Measurements from ENCODE around the gene MBD5. TPM values are rescaled to one million over a fixed set of nuclear protein-coding genes. Genes with fewer than 3 reads are reported as not detected.

The MBD5 gene
- total RNA-seq, 1 experiment from 2014 or later = 33.7 TPM

DNA sequence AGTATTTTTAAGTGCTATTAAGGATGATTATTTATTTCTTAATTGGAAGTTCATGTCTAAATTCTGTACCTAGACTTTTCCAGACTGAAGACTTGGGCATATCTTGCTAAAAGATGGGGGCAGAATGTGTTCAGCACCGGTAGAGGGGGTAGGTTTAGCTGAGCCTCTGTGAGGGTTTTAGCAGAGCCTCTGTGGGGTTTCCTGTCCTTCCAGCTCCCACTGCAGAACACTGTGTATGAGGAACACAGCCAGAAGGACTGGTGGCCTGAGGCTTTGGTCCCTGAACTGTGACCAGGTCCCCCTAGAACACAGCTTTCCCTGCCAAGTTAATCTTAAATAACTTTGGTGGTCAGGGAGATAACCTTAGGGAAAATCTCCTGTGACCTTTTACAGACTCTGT lies 500.3 kb downstream of the MBD5 start:
- H3K9me3 Mint-ChIP-seq = no peaks in the 10 kb centered on the region
- TF ChIP-seq, protein P1, sequence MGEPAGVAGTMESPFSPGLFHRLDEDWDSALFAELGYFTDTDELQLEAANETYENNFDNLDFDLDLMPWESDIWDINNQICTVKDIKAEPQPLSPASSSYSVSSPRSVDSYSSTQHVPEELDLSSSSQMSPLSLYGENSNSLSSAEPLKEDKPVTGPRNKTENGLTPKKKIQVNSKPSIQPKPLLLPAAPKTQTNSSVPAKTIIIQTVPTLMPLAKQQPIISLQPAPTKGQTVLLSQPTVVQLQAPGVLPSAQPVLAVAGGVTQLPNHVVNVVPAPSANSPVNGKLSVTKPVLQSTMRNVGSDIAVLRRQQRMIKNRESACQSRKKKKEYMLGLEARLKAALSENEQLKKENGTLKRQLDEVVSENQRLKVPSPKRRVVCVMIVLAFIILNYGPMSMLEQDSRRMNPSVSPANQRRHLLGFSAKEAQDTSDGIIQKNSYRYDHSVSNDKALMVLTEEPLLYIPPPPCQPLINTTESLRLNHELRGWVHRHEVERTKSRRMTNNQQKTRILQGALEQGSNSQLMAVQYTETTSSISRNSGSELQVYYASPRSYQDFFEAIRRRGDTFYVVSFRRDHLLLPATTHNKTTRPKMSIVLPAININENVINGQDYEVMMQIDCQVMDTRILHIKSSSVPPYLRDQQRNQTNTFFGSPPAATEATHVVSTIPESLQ (CRISPR knock-in tag; IDR thresholded peaks at IDR 0.05) = no peak
- TF ChIP-seq GRHL2 (CRISPR knock-in tag; IDR thresholded peaks at IDR 0.05; ENCODE audit: insufficient replicate concordance, severe bottlenecking) (no peak), ZNF671 (CRISPR knock-in tag; IDR thresholded peaks at IDR 0.05) (no peak), NR2C2 (CRISPR knock-in tag; IDR thresholded peaks at IDR 0.05) (no peak), ZBTB21 (CRISPR knock-in tag; IDR thresholded peaks at IDR 0.05; ENCODE audit: borderline replicate concordance) (no peak), ZNF121 (CRISPR knock-in tag; IDR thresholded peaks at IDR 0.05) (no peak), ZNF416 (CRISPR knock-in tag; IDR thresholded peaks at IDR 0.05) (no peak), FOXP1 (CRISPR knock-in tag; IDR thresholded peaks at IDR 0.05; ENCODE audit: borderline replicate concordance) (no peak), NFYB (CRISPR knock-in tag; conservative IDR thresholded peaks at IDR 0.05; ENCODE audit: low read depth) (no peak), SOX15 (CRISPR knock-in tag; IDR thresholded peaks at IDR 0.05) (no peak), ZNF396 (CRISPR knock-in tag; IDR thresholded peaks at IDR 0.05; ENCODE audit: borderline replicate concordance) (no peak), ZNF138 (CRISPR knock-in tag; conservative IDR thresholded peaks at IDR 0.05) (no peak), HMGA2 (CRISPR knock-in tag; IDR thresholded peaks at IDR 0.05) (no peak)
- TF ChIP-seq, protein P2, sequence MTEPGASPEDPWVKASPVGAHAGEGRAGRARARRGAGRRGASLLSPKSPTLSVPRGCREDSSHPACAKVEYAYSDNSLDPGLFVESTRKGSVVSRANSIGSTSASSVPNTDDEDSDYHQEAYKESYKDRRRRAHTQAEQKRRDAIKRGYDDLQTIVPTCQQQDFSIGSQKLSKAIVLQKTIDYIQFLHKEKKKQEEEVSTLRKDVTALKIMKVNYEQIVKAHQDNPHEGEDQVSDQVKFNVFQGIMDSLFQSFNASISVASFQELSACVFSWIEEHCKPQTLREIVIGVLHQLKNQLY (CRISPR knock-in tag; IDR thresholded peaks at IDR 0.05) = no peak
- TF ChIP-seq, protein P3, sequence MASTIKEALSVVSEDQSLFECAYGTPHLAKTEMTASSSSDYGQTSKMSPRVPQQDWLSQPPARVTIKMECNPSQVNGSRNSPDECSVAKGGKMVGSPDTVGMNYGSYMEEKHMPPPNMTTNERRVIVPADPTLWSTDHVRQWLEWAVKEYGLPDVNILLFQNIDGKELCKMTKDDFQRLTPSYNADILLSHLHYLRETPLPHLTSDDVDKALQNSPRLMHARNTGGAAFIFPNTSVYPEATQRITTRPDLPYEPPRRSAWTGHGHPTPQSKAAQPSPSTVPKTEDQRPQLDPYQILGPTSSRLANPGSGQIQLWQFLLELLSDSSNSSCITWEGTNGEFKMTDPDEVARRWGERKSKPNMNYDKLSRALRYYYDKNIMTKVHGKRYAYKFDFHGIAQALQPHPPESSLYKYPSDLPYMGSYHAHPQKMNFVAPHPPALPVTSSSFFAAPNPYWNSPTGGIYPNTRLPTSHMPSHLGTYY (CRISPR knock-in tag; IDR thresholded peaks at IDR 0.05) = no peak
- TF ChIP-seq, protein P4, sequence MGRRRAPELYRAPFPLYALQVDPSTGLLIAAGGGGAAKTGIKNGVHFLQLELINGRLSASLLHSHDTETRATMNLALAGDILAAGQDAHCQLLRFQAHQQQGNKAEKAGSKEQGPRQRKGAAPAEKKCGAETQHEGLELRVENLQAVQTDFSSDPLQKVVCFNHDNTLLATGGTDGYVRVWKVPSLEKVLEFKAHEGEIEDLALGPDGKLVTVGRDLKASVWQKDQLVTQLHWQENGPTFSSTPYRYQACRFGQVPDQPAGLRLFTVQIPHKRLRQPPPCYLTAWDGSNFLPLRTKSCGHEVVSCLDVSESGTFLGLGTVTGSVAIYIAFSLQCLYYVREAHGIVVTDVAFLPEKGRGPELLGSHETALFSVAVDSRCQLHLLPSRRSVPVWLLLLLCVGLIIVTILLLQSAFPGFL (CRISPR knock-in tag; IDR thresholded peaks at IDR 0.05; ENCODE audit: borderline replicate concordance) = no peak
- TF ChIP-seq, protein P5, sequence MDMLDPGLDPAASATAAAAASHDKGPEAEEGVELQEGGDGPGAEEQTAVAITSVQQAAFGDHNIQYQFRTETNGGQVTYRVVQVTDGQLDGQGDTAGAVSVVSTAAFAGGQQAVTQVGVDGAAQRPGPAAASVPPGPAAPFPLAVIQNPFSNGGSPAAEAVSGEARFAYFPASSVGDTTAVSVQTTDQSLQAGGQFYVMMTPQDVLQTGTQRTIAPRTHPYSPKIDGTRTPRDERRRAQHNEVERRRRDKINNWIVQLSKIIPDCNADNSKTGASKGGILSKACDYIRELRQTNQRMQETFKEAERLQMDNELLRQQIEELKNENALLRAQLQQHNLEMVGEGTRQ (CRISPR knock-in tag; IDR thresholded peaks at IDR 0.05) = no peak
- TF ChIP-seq, protein P6, sequence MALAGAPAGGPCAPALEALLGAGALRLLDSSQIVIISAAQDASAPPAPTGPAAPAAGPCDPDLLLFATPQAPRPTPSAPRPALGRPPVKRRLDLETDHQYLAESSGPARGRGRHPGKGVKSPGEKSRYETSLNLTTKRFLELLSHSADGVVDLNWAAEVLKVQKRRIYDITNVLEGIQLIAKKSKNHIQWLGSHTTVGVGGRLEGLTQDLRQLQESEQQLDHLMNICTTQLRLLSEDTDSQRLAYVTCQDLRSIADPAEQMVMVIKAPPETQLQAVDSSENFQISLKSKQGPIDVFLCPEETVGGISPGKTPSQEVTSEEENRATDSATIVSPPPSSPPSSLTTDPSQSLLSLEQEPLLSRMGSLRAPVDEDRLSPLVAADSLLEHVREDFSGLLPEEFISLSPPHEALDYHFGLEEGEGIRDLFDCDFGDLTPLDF (CRISPR knock-in tag; IDR thresholded peaks at IDR 0.05) = no peak
- TF ChIP-seq, protein P7, sequence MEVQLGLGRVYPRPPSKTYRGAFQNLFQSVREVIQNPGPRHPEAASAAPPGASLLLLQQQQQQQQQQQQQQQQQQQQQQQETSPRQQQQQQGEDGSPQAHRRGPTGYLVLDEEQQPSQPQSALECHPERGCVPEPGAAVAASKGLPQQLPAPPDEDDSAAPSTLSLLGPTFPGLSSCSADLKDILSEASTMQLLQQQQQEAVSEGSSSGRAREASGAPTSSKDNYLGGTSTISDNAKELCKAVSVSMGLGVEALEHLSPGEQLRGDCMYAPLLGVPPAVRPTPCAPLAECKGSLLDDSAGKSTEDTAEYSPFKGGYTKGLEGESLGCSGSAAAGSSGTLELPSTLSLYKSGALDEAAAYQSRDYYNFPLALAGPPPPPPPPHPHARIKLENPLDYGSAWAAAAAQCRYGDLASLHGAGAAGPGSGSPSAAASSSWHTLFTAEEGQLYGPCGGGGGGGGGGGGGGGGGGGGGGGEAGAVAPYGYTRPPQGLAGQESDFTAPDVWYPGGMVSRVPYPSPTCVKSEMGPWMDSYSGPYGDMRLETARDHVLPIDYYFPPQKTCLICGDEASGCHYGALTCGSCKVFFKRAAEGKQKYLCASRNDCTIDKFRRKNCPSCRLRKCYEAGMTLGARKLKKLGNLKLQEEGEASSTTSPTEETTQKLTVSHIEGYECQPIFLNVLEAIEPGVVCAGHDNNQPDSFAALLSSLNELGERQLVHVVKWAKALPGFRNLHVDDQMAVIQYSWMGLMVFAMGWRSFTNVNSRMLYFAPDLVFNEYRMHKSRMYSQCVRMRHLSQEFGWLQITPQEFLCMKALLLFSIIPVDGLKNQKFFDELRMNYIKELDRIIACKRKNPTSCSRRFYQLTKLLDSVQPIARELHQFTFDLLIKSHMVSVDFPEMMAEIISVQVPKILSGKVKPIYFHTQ (CRISPR knock-in tag; IDR thresholded peaks at IDR 0.05) = no peak
- H3K36me3 Mint-ChIP-seq = no peaks in the 10 kb centered on the region
- H3K27ac Mint-ChIP-seq = no peak overlapping the region
- H3K27me3 Mint-ChIP-seq (ENCODE audit: low read depth) = no peaks in the 10 kb centered on the region; the same call in 1 of the 2 replicates
- ATAC-seq (no peak), DNase-seq (ENCODE audit: low spot score) (no peak)
- ChIA-PET POLR2A (interaction anchor here (0.8 kb wide), 1 partner anchor 673 kb away, joined by 4 read pairs; no protein-coding TSS in a partner anchor), CTCF (interaction anchor here (4.8 kb wide), 1 partner anchor 12 kb away, joined by 36 read pairs; no protein-coding TSS in a partner anchor)
- H3K4me3 Mint-ChIP-seq = no peak overlapping the region
- H3K4me1 Mint-ChIP-seq = peaks cover 28% of the 10 kb centered on the region
